Measurements from ENCODE around the gene PCED1B.

Gene PCED1B

GRCh38 chr12:47231456-47231855, 152.0 kb downstream of the PCED1B start:
- DNase-seq (ENCODE audit: low read depth): no peak

GRCh38 chr12:47234576-47235141, 155.2 kb downstream of the PCED1B start:
- DNase-seq (ENCODE audit: low read depth): no peak

- DNase-seq (ENCODE audit: low read depth): no peak
These were observed 156.0 kb downstream of the PCED1B start for GRCh38 chr12:47235258-47236040.

- DNase-seq (ENCODE audit: low read depth): no peak
These were observed 156.8 kb downstream of the PCED1B start for GRCh38 chr12:47236109-47236714.

- no peak for DNase-seq (ENCODE audit: low read depth)
These were observed 158.4 kb downstream of the PCED1B start for GRCh38 chr12:47237751-47238211.

GRCh38 chr12:47238669-47239114, 159.3 kb downstream of the PCED1B start:
- DNase-seq (ENCODE audit: low read depth): no peak

- DNase-seq (ENCODE audit: low read depth): no peak
These were observed 163.0 kb downstream of the PCED1B start for GRCh38 chr12:47242426-47242825.

GRCh38 chr12:47244835-47245234, 165.4 kb downstream of the PCED1B start:
- no peak for DNase-seq (ENCODE audit: low read depth)

- no peak for DNase-seq (ENCODE audit: low read depth)
These were observed 166.2 kb downstream of the PCED1B start for GRCh38 chr12:47245623-47246022.

GRCh38 chr12:47247418-47247817, 168.0 kb downstream of the PCED1B start:
- no peak for DNase-seq (ENCODE audit: low read depth)

- no peak for DNase-seq (ENCODE audit: low read depth)
These were observed 169.7 kb downstream of the PCED1B start for GRCh38 chr12:47249082-47249481.

- DNase-seq (ENCODE audit: low read depth): no peak
These were observed 170.4 kb downstream of the PCED1B start for GRCh38 chr12:47249719-47250357.

GRCh38 chr12:47251919-47252318, 172.5 kb downstream of the PCED1B start:
- DNase-seq (ENCODE audit: low read depth): no peak

- DNase-seq (ENCODE audit: low read depth): no peak
These were observed 185.5 kb downstream of the PCED1B start for GRCh38 chr12:47264951-47265350.

- no peak for DNase-seq (ENCODE audit: low read depth)
These were observed 186.0 kb downstream of the PCED1B start for GRCh38 chr12:47265391-47265790.

GRCh38 chr12:47267571-47267970, 188.2 kb downstream of the PCED1B start:
- DNase-seq (ENCODE audit: low read depth): no peak

- DNase-seq (ENCODE audit: low read depth): no peak
These were observed 189.4 kb downstream of the PCED1B start for GRCh38 chr12:47268501-47269454.

- no peak for DNase-seq (ENCODE audit: low read depth)
These were observed 190.5 kb downstream of the PCED1B start for GRCh38 chr12:47269916-47270315.

GRCh38 chr12:47270782-47271664, 191.6 kb downstream of the PCED1B start:
- DNase-seq (ENCODE audit: low read depth): no peak

- no peak for DNase-seq (ENCODE audit: low read depth)
These were observed 192.4 kb downstream of the PCED1B start for GRCh38 chr12:47271800-47272239.
